ENCODE results near the gene UVSSA.
A peak's percentile ranks its signal among the peaks of the same experiment; 100 is the strongest.

The UVSSA gene, protein sequence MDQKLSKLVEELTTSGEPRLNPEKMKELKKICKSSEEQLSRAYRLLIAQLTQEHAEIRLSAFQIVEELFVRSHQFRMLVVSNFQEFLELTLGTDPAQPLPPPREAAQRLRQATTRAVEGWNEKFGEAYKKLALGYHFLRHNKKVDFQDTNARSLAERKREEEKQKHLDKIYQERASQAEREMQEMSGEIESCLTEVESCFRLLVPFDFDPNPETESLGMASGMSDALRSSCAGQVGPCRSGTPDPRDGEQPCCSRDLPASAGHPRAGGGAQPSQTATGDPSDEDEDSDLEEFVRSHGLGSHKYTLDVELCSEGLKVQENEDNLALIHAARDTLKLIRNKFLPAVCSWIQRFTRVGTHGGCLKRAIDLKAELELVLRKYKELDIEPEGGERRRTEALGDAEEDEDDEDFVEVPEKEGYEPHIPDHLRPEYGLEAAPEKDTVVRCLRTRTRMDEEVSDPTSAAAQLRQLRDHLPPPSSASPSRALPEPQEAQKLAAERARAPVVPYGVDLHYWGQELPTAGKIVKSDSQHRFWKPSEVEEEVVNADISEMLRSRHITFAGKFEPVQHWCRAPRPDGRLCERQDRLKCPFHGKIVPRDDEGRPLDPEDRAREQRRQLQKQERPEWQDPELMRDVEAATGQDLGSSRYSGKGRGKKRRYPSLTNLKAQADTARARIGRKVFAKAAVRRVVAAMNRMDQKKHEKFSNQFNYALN

DNA sequence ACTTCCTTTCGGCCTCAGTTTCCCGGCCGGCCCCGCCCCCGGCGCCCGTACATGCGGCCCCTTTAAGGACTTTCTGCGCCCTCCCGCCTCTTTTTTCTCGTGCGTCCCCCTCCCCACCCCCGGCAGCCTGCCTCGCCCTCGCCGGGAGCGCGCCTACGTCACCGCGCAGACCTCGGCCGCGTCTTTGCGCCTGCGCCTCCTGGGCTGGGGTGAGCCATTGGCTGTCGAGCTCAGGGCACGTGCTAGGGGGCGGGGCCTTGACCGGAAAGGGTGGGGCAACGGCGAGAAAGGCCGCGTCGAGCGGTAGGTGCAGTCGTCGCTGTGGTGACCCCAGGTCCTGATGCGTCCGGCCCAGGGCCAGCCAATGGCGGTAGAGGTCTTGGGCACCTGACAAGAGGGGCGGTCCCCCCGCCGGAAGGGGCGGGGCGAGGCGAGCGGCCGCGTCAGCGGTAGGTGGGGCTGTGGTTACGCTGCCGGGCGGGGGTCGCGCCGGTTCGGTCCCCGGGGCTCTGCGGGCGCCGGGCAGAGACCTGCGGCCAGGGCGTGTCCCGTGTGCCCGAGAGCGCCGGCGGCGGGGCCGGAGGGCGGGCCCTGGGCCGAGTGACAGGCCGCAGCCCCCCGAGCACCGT lies at the start of gene UVSSA:
TSS of gene UVSSA (plus strand) at position 428 of the 629 bp plus-strand sequence. CDS start 884 bp downstream, outside the sequence.
- peak within 1 kb of the TSS; percentile 70 for H3K9ac ChIP-seq
- H4K20me1 ChIP-seq (ENCODE audit: insufficient read depth), result no peaks in the 10 kb centered on the region
- TF ChIP-seq, protein P1, sequence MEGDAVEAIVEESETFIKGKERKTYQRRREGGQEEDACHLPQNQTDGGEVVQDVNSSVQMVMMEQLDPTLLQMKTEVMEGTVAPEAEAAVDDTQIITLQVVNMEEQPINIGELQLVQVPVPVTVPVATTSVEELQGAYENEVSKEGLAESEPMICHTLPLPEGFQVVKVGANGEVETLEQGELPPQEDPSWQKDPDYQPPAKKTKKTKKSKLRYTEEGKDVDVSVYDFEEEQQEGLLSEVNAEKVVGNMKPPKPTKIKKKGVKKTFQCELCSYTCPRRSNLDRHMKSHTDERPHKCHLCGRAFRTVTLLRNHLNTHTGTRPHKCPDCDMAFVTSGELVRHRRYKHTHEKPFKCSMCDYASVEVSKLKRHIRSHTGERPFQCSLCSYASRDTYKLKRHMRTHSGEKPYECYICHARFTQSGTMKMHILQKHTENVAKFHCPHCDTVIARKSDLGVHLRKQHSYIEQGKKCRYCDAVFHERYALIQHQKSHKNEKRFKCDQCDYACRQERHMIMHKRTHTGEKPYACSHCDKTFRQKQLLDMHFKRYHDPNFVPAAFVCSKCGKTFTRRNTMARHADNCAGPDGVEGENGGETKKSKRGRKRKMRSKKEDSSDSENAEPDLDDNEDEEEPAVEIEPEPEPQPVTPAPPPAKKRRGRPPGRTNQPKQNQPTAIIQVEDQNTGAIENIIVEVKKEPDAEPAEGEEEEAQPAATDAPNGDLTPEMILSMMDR (conservative IDR thresholded peaks at IDR 0.05; ENCODE audit: low read depth, low read length), result no peak
- H3K27ac ChIP-seq, result peak within 1 kb of the TSS; percentile 56
- no peak within 1 kb of the TSS for H3K4me3 ChIP-seq (IDR thresholded peaks at IDR 0.05; ENCODE audit: insufficient read depth, low read depth, low read length)
- no peaks in the 10 kb centered on the region for H3K27me3 ChIP-seq (ENCODE audit: insufficient read depth, low read depth)
- peak within 1 kb of the TSS; percentile 73 for H2AFZ ChIP-seq (ENCODE audit: low read depth)
- no peaks in the 10 kb centered on the region for H3K4me1 ChIP-seq (ENCODE audit: low read depth, poor library complexity, severe bottlenecking)
- H3K36me3 ChIP-seq (ENCODE audit: insufficient read depth), result no peaks in the 10 kb centered on the region
- H3K4me2 ChIP-seq, result peak within 1 kb of the TSS; percentile 91
- no peaks in the 10 kb centered on the region for H3K79me2 ChIP-seq (ENCODE audit: insufficient read depth, low read depth)

DNA sequence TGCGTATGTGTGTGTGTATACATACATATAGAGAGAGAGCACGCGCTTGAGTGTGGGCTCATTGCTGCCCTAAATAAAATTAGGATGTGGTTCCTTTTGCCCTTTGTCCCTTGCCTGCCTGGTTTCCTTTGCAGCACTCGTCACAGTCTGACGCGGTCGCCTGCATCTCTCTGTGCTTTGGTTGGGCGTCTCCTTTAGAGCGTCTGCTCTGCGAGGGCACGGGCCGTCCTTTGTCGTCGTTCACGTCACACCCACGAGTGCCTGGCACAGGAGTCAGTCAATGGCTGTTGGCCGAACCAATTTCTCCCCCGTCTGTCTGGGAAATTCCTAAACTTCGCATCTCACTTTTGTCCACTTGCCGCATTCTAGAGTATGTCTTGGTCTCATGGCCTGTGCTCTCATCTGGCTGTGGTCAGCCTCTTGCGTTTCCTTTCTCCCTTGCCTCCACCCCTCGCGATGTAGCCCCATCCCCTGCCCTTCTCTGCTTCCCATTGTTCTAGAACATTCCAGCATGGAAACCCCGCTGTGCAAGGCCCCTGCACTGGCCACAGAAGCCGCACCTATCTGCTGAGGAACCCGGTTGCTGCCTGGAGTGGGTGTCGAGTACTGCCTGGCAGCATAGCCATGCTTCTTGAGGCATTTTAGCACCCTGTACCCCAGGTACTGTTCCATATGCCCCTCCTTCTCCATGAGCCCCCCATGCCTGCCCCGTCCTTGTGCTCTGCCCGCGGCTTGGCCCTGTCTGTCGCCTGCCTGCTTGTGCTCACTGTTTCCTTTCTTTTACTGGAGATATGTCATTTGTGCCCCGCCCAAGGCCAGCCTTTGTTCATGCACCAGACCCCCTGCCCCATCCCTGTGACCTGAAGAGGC lies 49.3 kb upstream of the UVSSA start:
- no peak overlapping the region for H3K4me3 ChIP-seq (IDR thresholded peaks at IDR 0.05; ENCODE audit: insufficient read depth, low read depth, low read length)
- no peak overlapping the region for H3K9ac ChIP-seq
- no peaks in the 10 kb centered on the region for H4K20me1 ChIP-seq (ENCODE audit: insufficient read depth)
- TF ChIP-seq, protein P1 (conservative IDR thresholded peaks at IDR 0.05; ENCODE audit: low read depth, low read length), result no peak
- no peak overlapping the region for H3K4me2 ChIP-seq
- peaks cover 13% of the 10 kb centered on the region; the same call in 1 of the 2 replicates for H3K79me2 ChIP-seq (ENCODE audit: insufficient read depth, low read depth)
- H3K36me3 ChIP-seq (ENCODE audit: insufficient read depth), result no peaks in the 10 kb centered on the region
- H3K27ac ChIP-seq, result no peak overlapping the region
- peaks cover 4% of the 10 kb centered on the region for H3K4me1 ChIP-seq (ENCODE audit: low read depth, poor library complexity, severe bottlenecking)
- no peak overlapping the region for H2AFZ ChIP-seq (ENCODE audit: low read depth)
- H3K27me3 ChIP-seq (ENCODE audit: insufficient read depth, low read depth), result no peaks in the 10 kb centered on the region

DNA sequence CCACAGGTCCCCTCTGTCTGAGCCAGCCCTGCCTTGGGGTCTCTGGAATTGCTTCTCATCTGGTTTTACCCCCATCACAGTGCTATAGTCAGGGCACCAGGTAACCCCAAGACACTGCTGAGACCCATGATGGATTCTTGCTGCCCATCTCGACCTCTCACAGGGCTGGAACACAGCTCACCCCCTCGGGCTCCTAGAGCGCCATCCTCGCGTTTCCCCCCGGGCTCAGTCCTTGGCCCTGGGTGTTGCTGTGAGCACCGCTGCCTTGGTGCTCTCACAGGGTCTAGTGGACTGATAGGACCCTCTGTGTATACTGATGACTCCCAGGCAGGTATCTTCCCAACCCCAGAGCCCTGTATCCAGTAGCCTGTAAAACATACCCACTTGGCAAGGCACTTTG lies 48.5 kb upstream of the UVSSA start:
- Histone ChIP-seq H3K4me3 (IDR thresholded peaks at IDR 0.05; ENCODE audit: insufficient read depth, low read depth, low read length) (no peak overlapping the region), H3K36me3 (ENCODE audit: insufficient read depth) (no peaks in the 10 kb centered on the region), H3K4me2 (no peak overlapping the region), H4K20me1 (ENCODE audit: insufficient read depth) (no peaks in the 10 kb centered on the region), H3K9ac (no peak overlapping the region), H3K27ac (no peak overlapping the region), H3K27me3 (ENCODE audit: insufficient read depth, low read depth) (no peaks in the 10 kb centered on the region), H2AFZ (ENCODE audit: low read depth) (no peak overlapping the region), H3K79me2 (ENCODE audit: insufficient read depth, low read depth) (peaks cover 7% of the 10 kb centered on the region; the same call in 1 of the 2 replicates), H3K4me1 (ENCODE audit: low read depth, poor library complexity, severe bottlenecking) (peaks cover under 1% of the 10 kb centered on the region)
- TF ChIP-seq, protein P1 (conservative IDR thresholded peaks at IDR 0.05; ENCODE audit: low read depth, low read length), result no peak

Measured in KMS-11 (cell line).